ENCODE data around the gene PDE1C.

Gene PDE1C

DNA sequence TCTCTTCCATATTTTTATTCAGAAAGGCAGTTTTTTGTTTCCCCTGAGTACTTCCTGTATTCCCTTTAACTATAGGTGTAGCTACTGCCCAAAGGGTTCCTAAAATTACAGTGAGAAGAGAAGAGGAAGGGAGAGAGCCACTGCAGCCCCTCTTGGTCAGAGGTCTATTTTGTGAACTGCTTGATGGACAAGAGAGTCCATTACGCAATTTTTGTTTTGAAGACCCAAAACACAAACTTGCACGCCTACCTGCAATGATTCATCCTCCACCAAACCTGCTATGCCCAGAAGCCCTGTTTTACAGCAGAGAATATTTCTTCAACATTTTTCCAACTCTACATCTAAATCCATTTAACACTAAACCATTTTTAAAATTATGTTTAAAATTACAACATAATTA lies 75.1 kb downstream of the PDE1C start:
- DNase-seq (ENCODE audit: low read depth, low spot score) = no peak

DNA sequence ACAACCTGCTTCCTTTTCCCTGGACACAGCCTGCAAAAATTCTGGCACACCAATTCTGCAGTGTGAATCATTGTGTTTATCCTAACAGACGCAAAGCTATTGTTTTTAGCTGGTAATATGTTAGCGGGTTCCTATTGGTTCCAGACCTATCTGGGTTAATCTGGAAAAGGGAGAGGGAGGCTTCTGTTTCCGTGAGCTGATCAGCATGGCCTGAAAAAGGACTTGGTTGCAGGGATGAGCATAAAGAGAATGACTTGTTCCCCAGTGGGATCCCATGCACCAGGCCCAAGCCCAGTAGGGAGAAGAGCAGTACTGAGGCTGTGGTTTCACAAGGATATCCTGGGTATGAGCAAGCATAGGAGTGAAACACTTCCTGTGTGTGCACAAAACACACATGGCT lies 78.4 kb downstream of the PDE1C start:
- DNase-seq (ENCODE audit: low read depth, low spot score) = peak; percentile 34

DNA sequence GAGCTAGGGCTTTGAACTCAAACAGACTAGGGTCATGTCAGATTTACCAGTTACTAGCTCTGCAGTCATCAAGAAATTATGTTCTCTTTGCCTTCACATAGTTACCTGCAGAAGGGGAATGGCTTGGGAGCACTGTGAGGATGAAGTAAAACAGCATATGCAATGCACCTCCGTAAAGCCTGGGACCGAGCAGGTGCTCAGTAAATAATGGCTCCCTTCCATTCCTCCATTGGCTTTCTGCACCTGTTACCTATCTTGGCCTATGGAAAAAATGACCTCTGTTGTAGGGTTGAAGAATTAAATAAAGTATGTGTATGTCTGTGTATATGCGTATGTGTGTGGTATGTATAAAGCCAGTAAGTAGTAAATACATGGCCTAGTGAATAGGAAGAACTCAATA lies 78.8 kb downstream of the PDE1C start:
- no peak for DNase-seq (ENCODE audit: low read depth, low spot score)

DNA sequence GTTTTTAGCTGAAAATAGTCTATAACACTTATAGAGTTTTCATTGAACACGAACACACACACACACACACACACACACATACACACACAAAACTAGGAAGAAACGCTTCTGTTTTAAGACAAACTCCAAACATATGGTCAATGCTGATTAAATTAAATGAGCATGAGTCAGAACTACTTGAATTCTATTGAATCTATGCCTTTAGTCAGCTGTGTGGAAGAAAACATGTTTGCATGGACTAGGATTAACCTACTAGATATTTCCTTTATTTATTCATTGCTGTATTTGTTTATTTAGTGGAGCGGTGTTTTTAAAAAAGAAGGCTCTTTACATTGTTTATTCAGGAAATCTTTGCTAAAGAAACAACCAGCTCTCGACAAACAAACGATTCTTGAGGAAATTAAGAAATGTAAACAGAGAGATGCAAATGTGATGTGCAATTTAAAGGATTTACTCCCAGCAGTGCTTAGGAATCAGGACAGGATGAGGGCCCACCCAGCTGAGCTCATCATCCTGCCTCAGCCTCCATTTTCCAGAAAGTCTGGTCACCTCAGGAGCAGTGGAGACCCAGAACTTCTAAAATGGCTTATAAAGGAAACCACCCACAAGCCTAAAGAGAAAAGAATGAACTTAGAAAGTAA lies 83.2 kb downstream of the PDE1C start:
- DNase-seq (ENCODE audit: low read depth, low spot score) = peak; percentile 12

DNA sequence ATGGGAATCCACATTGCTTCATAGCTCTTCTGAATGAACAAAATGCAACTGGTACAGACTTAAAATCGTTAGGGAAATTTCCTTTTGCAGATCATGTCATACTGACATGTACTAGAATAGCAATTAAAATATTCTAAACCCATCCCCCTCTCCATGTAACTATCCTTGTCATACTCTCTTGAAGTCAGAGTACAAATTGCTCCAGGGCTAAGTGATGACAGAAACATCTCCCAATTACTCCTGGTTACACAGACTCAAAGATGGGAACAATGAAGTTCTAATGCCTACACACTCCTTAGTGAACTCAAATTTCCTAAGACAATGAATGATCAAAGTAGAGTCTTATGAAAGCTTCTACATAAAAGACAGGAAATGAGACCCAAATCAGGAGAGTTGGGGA lies 87.2 kb downstream of the PDE1C start:
- no peak for DNase-seq (ENCODE audit: low read depth, low spot score)

DNA sequence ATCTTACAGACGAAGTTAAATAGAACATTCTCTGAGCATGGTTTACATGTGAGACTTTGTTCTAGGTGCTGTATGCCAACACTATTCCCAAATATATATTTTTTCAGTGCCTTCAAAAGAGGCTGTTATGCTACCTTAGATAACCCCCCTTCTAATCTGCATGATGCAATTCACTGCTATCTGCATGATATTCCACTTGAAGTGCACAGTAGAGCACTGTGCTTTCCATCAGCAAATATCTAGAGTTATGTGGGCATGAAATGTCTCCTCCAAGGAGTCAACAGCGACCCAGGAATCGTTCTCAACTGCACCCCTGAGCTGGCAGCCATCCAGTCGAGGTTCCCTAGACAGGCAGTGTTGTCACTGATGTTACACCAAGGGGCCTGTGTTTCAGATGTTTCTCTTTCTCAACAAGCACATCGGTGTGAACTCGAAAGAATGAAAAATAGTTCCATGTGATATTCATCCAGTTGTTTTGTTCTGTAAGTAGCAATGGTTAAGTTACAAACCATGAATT lies 88.3 kb downstream of the PDE1C start:
- no peak for DNase-seq (ENCODE audit: low read depth, low spot score)

DNA sequence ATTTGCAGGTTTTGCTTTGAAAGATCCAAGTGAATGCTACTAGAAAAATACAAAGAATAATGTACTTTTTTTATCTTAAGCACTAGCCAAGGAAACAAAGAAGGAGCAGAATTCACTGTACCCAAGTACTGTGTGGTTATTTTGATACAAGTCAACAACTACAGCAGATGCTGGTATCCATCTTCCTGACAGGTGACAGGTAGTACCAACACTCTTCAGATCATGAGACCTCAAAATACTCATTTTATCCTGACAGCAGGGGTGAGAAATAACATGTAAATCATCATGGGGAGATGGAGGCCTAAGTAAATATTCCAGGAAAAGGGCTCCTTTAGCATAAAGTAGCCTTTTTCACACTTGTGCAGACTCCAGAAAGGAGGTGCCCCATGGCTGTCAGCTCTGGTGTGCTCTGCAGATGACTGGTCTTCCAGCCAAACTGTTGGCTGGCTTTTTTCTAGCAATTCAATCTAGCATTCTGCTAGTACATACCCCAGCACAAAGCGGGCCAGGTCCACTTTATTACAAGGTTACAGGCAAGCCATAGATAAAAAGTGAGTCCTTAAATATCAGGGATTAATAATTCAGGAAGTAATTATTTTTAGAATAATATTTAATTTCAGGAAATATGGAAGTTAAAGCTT lies 90.4 kb downstream of the PDE1C start:
- DNase-seq (ENCODE audit: low read depth, low spot score) = no peak

DNA sequence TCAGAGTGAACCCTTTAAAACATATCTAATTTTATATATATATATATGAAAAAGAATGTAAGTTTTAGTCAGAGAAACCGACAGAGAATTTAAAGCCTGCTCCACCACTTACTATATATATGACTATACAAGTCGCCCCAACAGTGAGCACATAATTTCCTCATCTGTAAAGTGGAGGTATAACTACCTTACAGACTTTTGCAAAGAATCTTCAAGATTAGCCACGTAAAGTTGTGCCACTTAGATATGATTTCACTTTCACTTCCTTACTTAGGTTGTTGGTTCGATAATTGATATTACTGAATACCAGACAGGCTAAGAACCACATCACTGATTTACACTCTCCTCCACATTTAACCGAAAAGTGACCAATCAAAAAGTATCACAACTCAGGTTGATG lies 94.7 kb downstream of the PDE1C start:
- no peak for DNase-seq (ENCODE audit: low read depth, low spot score)

DNA sequence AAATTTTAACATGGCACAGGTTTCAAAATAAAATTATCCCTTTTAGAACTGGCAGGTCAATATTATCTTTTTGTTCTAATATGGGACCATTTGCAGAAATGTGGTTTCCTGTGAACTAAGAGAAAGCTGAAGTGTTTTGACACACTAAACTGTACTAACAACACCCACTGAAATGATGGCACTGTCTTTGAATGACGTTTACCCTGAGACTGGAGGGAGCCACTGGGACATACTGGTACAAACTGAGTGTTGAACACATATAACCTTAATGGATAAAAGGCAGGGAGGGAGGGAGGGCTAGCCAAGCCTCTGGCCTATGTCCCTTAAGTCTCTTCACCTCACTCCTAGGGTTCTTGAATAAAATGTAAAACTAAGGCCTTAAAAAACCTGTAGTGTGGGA lies 95.9 kb downstream of the PDE1C start:
- no peak for DNase-seq (ENCODE audit: low read depth, low spot score)

DNA sequence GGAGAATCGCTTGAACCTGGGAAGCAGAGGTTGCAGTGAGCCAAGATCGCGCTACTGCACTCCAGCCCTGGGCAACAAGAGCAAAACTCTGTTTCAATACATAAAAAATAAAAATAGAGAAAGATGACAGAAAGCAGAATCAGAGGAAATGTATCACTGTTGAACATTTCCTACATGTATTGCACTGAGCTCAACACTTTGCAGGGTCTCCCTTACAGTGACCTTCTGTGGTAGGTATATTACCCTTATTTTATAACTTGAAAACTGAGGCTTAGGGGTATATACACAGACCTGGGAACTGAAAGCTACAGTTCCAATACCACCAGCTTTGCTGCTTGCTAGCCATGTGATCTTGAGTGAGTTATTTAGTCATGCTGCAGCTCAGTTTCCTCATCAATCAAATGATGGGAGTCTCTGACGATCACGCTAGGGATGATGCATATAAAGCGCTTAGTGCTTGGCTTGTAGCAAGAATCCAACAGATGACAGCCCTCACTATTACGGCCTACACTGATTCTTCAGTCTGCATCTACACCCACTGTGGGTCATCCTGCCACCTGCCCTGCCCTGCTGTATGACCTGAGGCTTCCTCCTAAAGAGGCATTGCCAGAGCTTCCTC lies 99.0 kb downstream of the PDE1C start:
- DNase-seq (ENCODE audit: low read depth, low spot score) = no peak

DNA sequence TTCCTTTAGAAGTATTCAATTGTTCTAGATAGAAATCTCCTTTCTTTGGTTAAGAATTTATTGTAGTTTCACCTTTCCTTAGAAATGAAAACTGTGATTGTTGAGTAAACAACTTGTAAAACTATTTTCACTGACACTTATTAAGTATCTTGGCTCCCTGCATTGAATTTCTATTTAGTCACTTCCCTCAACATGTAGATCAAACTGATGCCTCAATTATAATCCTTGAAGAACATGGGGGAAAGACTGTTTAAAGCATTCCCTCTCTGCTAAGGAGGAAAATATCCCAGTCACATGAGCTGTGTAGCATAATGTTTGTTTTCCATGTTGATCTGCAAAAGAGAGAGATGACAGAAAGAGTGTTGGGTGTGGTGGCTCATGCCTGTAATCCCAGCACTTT lies 99.7 kb downstream of the PDE1C start:
- DNase-seq (ENCODE audit: low read depth, low spot score) = no peak

DNA sequence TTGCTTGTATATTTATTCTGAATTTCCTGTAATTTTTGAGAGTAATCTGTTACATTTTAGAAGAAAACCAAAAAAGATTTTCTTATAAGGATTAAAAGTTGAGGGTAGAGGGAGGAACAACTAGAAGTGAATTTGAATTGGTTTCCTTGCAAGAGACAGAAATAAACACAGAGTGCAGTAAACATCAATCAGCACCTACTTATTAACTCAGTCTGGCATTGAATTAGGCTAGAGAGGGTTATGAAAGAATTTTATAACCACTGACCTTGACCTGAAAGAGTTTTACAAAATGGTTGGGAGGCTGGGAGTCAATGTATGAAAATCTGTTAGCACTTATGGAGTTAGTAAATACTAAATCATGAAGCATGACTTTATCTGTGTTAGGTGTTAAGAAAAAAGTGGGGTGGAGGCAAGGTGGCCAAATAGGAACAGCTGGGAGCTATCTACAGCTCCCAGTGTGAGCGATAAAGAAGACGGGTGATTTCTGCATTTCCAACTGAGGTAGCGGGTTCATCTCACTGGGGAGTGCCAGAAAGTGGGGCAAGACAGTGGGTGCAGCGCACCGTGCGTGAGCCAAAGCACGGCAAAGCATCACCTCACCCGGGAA lies 106.5 kb downstream of the PDE1C start:
- DNase-seq (ENCODE audit: low read depth, low spot score) = no peak

DNA sequence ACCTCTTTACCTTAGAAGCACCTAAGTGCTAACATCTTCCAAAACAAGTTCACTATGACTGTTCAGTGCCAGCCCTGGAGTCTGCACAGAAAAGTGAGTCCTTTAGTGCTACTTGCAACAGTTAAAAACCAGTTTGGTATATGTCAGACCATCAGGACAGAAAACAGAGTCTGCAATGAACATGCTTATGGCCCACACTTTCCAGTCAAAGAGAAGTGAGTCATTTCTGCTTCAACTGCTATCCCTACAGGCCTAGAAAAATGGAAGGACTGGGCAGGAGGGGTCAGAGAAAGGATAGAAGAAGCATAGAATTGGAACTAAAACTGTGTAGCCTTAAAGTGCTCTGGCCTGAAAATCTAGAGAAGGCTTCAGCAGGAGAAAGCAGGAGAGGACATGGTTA lies 108.0 kb downstream of the PDE1C start:
- DNase-seq (ENCODE audit: low read depth, low spot score) = no peak

DNA sequence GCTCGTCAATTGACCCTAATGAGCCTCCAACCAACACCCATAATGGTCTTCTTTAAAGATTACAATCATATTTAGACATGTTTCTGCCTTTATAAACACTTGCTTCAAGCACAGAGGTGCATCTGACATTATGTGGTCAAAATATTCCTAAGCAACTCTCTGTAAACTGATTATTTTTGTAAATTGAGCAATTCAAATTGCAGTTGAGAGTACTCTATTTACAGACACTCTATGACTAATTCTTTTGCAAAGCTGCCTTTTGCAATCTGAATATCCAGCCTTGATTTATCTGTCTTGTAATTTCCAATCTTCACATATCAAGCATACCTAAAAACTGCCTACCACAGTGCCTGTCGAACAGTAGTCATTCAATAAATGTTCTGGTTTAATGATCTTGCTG lies 112.0 kb downstream of the PDE1C start:
- no peak for DNase-seq (ENCODE audit: low read depth, low spot score)

DNA sequence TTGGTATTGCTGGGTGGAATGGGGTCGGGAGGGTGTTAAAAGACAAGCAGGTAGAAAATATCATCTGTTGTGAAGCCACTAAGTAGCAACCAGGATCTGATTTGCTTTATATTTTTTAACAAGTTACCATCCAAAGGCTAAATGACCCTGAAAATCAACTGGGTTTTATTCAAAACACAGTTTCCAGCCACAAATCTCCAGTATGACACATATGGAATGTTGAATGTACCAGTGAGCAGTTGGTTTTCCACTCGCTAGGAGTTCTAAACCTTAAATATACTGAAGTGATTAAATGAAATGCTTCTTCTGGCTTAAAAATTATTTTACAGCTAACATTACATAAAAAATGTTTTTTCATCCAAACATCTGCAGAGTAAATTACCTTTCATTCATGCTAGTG lies 112.5 kb downstream of the PDE1C start:
- DNase-seq (ENCODE audit: low read depth, low spot score) = peak; percentile 32

DNA sequence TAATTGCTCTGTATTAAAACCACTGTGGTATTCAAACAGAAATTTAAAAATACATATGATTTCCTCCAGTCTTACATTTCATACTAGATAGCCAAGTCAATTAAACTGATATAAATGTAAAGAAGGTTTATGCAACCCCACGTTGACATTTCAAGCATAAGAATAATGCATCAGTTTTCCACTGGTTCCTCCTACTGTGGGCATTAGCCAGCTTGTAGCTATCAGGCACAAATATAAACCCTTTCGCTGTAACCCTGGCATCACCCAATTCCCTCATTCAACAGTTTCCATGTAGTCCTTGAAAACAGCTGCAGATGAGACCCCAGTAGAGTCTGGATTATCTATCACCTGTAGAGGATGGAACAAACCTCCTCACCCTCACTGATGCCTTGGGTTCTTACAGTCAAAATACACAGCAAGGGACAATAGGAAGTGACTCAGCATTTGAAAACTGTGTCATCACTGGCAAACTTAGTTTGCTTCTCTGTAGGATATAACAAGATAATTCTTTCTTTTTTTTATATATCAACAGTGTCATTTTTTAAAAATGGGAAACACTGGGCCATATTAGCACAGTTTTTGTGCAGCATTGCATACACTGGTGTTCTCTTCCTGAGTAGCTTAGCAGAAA lies 113.0 kb downstream of the PDE1C start:
- peak; percentile 27 for DNase-seq (ENCODE audit: low read depth, low spot score)

DNA sequence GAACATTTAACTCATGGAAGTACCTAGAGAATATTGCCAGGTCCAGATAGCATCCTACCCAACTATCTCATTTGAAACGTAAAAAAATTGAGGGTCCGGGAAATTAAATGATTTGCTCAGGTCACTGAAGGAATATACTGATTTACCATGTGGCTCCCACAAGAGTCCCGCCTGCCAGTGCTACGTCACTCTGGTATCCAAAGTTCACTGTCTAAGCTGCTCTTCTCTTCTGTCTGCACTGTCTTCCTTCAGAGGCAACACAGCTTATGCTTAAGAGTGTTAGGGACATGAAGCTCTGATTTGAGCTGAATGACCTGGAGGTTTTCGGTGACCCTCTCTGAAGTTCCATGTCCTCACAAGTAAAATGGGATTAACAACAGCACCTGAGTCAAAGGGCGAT lies 114.6 kb downstream of the PDE1C start:
- DNase-seq (ENCODE audit: low read depth, low spot score) = no peak

DNA sequence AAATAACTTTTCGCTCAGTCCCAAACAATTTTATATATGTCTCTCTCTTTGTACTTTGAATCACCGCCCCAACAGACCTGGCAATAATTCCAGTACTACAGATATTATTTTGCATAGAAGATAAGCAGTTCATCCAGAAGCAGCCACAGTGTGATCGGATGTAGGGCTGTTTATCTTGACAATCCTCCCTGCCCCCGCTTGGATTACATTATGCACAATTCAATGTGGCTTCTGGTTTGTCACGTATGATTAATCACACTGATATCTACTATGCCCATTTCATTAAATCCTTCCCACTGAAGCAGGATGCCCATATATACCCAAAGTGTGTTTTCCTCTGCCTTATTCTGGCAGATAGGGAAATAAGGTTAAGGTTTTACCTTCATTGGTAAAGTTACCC lies 115.2 kb downstream of the PDE1C start:
- DNase-seq (ENCODE audit: low read depth, low spot score) = peak; percentile 38

DNA sequence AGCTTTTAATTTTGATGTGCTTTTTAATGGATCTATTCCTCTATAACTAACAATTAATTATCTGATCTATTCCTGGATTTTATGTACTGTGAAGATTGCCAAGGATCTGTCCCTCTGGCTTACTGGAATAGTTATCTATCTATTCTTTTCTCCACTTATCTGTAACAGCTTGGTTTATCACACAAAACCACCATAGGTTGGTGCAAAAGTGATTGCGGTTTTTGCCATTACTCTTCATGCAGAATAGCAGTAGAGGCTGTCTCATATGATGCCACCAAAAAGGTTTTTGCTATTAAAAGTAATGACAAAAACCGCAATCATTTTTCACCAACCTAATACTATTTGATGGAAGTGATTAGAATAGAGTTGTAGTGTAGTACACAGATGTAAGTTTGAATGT lies 115.7 kb downstream of the PDE1C start:
- DNase-seq (ENCODE audit: low read depth, low spot score) = no peak

DNA sequence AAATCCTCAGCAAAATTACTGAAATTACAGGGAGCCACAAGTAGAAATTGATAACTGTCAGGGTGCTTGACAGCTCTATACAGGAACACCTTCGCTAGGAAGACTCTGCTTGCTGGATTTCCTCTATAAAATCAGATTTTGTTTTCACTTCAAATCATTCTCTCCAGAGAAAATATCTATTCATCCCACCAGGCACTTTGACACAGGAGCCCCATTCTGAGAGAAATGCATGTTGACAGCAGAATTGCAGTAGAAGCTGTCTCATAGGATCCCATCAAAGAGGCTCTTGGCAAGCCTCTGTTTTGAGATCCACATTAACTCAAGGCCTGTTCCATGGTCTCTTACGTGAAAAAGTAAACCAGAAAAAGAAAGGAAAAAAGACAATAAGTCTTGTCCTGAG lies 116.8 kb downstream of the PDE1C start:
- DNase-seq (ENCODE audit: low read depth, low spot score) = no peak

DNA sequence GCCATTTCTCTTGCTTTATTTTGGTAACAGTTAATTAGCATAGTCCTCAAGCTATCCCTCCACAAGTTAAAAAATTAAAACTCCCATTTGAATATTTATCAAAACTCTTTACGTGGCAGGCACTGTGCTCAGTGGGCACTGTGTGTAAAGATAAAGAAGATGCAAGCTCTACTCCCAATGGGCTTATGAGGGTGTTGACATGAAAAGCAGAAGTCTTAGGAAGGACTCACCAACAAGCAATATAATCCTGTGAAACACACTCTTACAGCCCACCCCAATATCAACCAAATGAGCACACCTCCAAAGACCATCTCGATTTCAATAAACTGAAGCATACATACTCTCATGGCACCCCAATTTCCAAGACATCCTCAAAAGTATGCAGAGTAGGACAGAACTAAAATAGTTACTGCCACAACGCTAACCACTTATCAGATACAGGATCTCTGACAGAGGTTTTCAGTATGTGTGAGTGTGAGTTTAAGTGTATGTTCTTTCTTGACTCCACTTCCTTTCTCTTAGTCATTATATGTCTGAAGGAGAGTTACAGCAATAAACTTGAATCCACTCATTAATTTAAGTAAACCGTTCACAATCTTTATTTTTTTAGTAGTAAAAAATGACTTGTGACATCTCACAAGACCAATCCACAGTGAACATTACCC lies 120.0 kb downstream of the PDE1C start:
- DNase-seq (ENCODE audit: low read depth, low spot score) = no peak

DNA sequence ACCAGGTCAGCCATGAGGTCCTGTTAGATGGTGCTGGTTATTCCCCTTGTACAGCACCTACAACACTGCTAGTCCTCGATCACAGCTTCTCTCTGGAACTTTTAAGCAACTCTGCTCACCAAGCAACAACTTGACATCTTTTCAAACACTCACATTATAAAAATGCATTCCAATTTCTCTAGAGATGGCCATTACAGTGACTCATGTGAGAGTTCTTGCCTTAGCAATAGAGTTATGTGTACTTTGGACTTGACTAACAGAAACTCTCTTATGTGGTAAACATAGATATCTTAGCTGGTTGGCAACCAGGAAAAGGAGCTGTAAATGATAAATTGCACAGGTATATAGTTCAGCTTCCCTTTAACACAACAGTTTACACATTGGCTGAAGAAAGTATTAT lies 122.2 kb downstream of the PDE1C start:
- peak; percentile 85 for DNase-seq (ENCODE audit: low read depth, low spot score)
